K562 (cell line): ENCODE measurements around the gene CLCF1. TPM values are rescaled to one million over a fixed set of nuclear protein-coding genes. Genes with fewer than 3 reads are reported as not detected.

Experiments used
- BRF1 ChIP-seq: IDR thresholded peaks from 3 replicates; pipeline ENCODE4 v1.6.1; 2011; ENCODE audit warnings: borderline replicate concordance, mild to moderate bottlenecking; ENCODE audit not compliant: insufficient read length; ENCODE audit errors: extremely low read depth
- CREM ChIP-seq: IDR thresholded peaks from 2 replicates; pipeline ENCODE4 v1.6.1; 2014; ENCODE audit warnings: antibody characterized with exemption, low read depth
- CSDE1 ChIP-seq, 2 experiments: fragments of 450-650 bp; IDR thresholded peaks; 2 replicates each; pipeline ENCODE4 v1.6.1; 2016; ENCODE audit warnings: mild to moderate bottlenecking in 1 of 2
- DMBX1 ChIP-seq: fragments of 250-450 bp; sonication (Bioruptor Pico); IDR thresholded peaks from 2 replicates; pipeline ENCODE4 v1.8.0; 2022; ENCODE audit warnings: inconsistent platforms, mild to moderate bottlenecking, moderate library complexity, borderline replicate concordance
- HMG20A ChIP-seq: fragments of 450-650 bp; formaldehyde crosslinking; conservative IDR thresholded peaks from 2 replicates; pipeline ENCODE4 v1.4.0; 2020; ENCODE audit warnings: mild to moderate bottlenecking, mixed read lengths
- HNRNPLL ChIP-seq: fragments of 200-400 bp; formaldehyde crosslinking; IDR thresholded peaks from 2 replicates; pipeline ENCODE4 v1.6.1; 2017; ENCODE audit warnings: low read length, low read depth, mild to moderate bottlenecking; ENCODE audit not compliant: poor library complexity, severe bottlenecking
- ILK ChIP-seq: fragments of 450-650 bp; IDR thresholded peaks from 2 replicates; pipeline ENCODE4 v1.6.1; 2016; ENCODE audit warnings: missing genetic modification characterization, low read depth, mild to moderate bottlenecking, missing compliant biosample characterization, moderate library complexity, borderline replicate concordance
- KDM5B ChIP-seq: fragments of 200-600 bp; sonication (generic); IDR thresholded peaks from 2 replicates; pipeline ENCODE4 v1.6.1; 2012; ENCODE audit warnings: low read depth, mild to moderate bottlenecking, moderate library complexity, low read length, control low read depth, inconsistent platforms; ENCODE audit not compliant: insufficient replicate concordance
- NFIC ChIP-seq: fragments of 450-650 bp; IDR thresholded peaks from 2 replicates; pipeline ENCODE4 v1.6.1; 2017; ENCODE audit warnings: mild to moderate bottlenecking, inconsistent platforms
- NFIX ChIP-seq: fragments of 250-450 bp; sonication (Bioruptor Pico); IDR thresholded peaks from 2 replicates; pipeline ENCODE4 v1.4.0; 2020; ENCODE audit warnings: low read depth, mild to moderate bottlenecking, moderate library complexity
- SAFB2 ChIP-seq: fragments of 200-400 bp; formaldehyde crosslinking; IDR thresholded peaks from 2 replicates; pipeline ENCODE4 v1.6.1; 2018; ENCODE audit warnings: borderline replicate concordance, low read length, low read depth, moderate library complexity; ENCODE audit not compliant: severe bottlenecking
- SUPT5H ChIP-seq: fragments of 450-650 bp; IDR thresholded peaks from 2 replicates; pipeline ENCODE4 v1.6.1; 2016
- TOE1 ChIP-seq, 2 experiments: fragments of 450-650 bp in 1 of 2; sonication (generic) in 1 of 2; formaldehyde crosslinking in 1 of 2; IDR thresholded peaks; 2 replicates each; pipeline versions ENCODE4 v1.7.1 to v1.8.0; 2016 to 2022; ENCODE audit warnings: borderline replicate concordance in 2 of 2, mild to moderate bottlenecking in 2 of 2, antibody characterized with exemption in 1 of 2, inconsistent platforms in 1 of 2, low read depth in 1 of 2, missing genetic modification reagents in 1 of 2, moderate library complexity in 1 of 2
- U2AF2 ChIP-seq: fragments of 200-400 bp; formaldehyde crosslinking; optimal IDR thresholded peaks from 2 replicates; pipeline ENCODE3; 2017; ENCODE audit warnings: low read depth, mild to moderate bottlenecking, low read length
- ZNF780A ChIP-seq: fragments of 250-450 bp; sonication (Bioruptor Pico); IDR thresholded peaks from 2 replicates; pipeline ENCODE4 v1.5.0; 2021; ENCODE audit warnings: mild to moderate bottlenecking
- ZZZ3 ChIP-seq: fragments of 450-650 bp; IDR thresholded peaks from 2 replicates; pipeline ENCODE4 v1.6.1; 2016; ENCODE audit warnings: antibody characterized with exemption, mild to moderate bottlenecking, moderate library complexity
- polyA plus RNA-seq, 8 experiments: library from polyadenylated mRNA; depleted of rRNA in 4 of 8; stranded (reverse) in 5 of 8; unstranded in 3 of 8; fragments of >200 nt; fragmentation: Nextera tagmentation in 2 of 8; fragmentation: Illumina TruSeq in 1 of 8; extraction: Ambion mirVana in 2 of 8; extraction: Trizol in 1 of 8; gene quantifications; 2 replicates each; pipeline versions ENCODE4 v1.2.1 to v1.2.3, GENCODE V29; 2011 to 2014; ENCODE audit warnings: inconsistent platforms in 1 of 8, missing spikeins in 1 of 8
- total RNA-seq, 7 experiments: library from RNA; depleted of rRNA in 6 of 7; stranded (reverse); fragments of >200 nt in 6 of 7; fragmentation: Illumina TruSeq in 2 of 7; extraction: Trizol in 2 of 7; gene quantifications; 2 replicates each; pipeline versions ENCODE4 v1.2.1 to v1.2.3, GENCODE V29; 2011 to 2021; ENCODE audit warnings: low replicate concordance in 1 of 7
- TF ChIP-seq, protein P1 (sequence below): fragments of 250-450 bp; sonication (Bioruptor Pico); IDR thresholded peaks from 2 replicates; pipeline ENCODE4 v1.8.0; 2022; ENCODE audit warnings: moderate library complexity, mild to moderate bottlenecking, inconsistent platforms
- TF ChIP-seq, protein P2 (sequence below): fragments of 250-450 bp; sonication (Bioruptor Pico); IDR thresholded peaks from 2 replicates; pipeline ENCODE4 v1.8.0; 2021; ENCODE audit warnings: moderate library complexity, mild to moderate bottlenecking, inconsistent platforms
- TF ChIP-seq, protein P3 (sequence below): fragments of 450-650 bp; IDR thresholded peaks from 2 replicates; pipeline ENCODE4 v1.6.1; 2018; ENCODE audit not compliant: partially characterized antibody
- TF ChIP-seq, protein P4 (sequence below): fragments of 450-650 bp; formaldehyde crosslinking; IDR thresholded peaks from 2 replicates; pipeline ENCODE4 v1.4.0; 2020; ENCODE audit warnings: mild to moderate bottlenecking, moderate library complexity

Gene CLCF1
- total and polyA plus RNA-seq, 9 of the 15 experiments (the other 6 are each of a cell fraction or from before 2014, with no cell fraction given): 0.49 to 5.8 (median 3.0) TPM

- peak; percentile 79 for TF ChIP-seq HNRNPLL
- no peak for TF ChIP-seq ZZZ3
- no peak for TF ChIP-seq CSDE1 (IDR thresholded peaks at IDR 0.05)
- no peak for TF ChIP-seq U2AF2
- TF ChIP-seq NFIC: no peak
- no peak for TF ChIP-seq ZNF780A (CRISPR knock-in tag)
- no peak for TF ChIP-seq HMG20A (CRISPR knock-in tag)
- TF ChIP-seq SUPT5H: no peak
- TF ChIP-seq, protein P1, sequence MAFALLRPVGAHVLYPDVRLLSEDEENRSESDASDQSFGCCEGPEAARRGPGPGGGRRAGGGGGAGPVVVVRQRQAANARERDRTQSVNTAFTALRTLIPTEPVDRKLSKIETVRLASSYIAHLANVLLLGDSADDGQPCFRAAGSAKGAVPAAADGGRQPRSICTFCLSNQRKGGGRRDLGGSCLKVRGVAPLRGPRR (CRISPR knock-in tag): no peak
- TF ChIP-seq, protein P2, sequence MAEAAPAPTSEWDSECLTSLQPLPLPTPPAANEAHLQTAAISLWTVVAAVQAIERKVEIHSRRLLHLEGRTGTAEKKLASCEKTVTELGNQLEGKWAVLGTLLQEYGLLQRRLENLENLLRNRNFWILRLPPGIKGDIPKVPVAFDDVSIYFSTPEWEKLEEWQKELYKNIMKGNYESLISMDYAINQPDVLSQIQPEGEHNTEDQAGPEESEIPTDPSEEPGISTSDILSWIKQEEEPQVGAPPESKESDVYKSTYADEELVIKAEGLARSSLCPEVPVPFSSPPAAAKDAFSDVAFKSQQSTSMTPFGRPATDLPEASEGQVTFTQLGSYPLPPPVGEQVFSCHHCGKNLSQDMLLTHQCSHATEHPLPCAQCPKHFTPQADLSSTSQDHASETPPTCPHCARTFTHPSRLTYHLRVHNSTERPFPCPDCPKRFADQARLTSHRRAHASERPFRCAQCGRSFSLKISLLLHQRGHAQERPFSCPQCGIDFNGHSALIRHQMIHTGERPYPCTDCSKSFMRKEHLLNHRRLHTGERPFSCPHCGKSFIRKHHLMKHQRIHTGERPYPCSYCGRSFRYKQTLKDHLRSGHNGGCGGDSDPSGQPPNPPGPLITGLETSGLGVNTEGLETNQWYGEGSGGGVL (CRISPR knock-in tag): no peak
- no peak for TF ChIP-seq SAFB2
- no peak for TF ChIP-seq TOE1 (IDR thresholded peaks at IDR 0.05; ENCODE audit: borderline replicate concordance)
- TF ChIP-seq TOE1 (CRISPR knock-in tag; IDR thresholded peaks at IDR 0.05; ENCODE audit: borderline replicate concordance, low read depth): no peak
- TF ChIP-seq, protein P3, sequence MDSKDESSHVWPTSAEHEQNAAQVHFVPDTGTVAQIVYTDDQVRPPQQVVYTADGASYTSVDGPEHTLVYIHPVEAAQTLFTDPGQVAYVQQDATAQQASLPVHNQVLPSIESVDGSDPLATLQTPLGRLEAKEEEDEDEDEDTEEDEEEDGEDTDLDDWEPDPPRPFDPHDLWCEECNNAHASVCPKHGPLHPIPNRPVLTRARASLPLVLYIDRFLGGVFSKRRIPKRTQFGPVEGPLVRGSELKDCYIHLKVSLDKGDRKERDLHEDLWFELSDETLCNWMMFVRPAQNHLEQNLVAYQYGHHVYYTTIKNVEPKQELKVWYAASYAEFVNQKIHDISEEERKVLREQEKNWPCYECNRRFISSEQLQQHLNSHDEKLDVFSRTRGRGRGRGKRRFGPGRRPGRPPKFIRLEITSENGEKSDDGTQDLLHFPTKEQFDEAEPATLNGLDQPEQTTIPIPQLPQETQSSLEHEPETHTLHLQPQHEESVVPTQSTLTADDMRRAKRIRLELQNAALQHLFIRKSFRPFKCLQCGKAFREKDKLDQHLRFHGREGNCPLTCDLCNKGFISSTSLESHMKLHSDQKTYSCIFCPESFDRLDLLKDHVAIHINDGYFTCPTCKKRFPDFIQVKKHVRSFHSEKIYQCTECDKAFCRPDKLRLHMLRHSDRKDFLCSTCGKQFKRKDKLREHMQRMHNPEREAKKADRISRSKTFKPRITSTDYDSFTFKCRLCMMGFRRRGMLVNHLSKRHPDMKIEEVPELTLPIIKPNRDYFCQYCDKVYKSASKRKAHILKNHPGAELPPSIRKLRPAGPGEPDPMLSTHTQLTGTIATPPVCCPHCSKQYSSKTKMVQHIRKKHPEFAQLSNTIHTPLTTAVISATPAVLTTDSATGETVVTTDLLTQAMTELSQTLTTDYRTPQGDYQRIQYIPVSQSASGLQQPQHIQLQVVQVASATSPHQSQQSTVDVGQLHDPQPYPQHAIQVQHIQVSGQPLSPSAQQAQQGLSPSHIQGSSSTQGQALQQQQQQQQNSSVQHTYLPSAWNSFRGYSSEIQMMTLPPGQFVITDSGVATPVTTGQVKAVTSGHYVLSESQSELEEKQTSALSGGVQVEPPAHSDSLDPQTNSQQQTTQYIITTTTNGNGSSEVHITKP: no peak
- TF ChIP-seq KDM5B: peak; percentile 65
- TF ChIP-seq CREM: peak; percentile 88
- TF ChIP-seq ILK (tag): no peak
- no peak for TF ChIP-seq NFIX (CRISPR knock-in tag)
- no peak for TF ChIP-seq BRF1
- TF ChIP-seq DMBX1 (CRISPR knock-in tag): no peak
- TF ChIP-seq, protein P4, sequence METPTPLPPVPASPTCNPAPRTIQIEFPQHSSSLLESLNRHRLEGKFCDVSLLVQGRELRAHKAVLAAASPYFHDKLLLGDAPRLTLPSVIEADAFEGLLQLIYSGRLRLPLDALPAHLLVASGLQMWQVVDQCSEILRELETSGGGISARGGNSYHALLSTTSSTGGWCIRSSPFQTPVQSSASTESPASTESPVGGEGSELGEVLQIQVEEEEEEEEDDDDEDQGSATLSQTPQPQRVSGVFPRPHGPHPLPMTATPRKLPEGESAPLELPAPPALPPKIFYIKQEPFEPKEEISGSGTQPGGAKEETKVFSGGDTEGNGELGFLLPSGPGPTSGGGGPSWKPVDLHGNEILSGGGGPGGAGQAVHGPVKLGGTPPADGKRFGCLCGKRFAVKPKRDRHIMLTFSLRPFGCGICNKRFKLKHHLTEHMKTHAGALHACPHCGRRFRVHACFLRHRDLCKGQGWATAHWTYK (CRISPR knock-in tag): peak; percentile 38; the same call in 1 of the 2 replicates
These were observed 47.4 kb upstream of the CLCF1 start (continued) for GRCh38 chr11:67420646-67421429.
